Fibroblast of the aortic adventitia (primary cell): ENCODE measurements around the gene LPCAT3. TPM values are rescaled to one million over a fixed set of nuclear protein-coding genes. Genes with fewer than 3 reads are reported as not detected.
A peak's percentile ranks its signal among the peaks of the same experiment; 100 is the strongest.
"Not testable (repeated sequence)": the region's sequence is repeated elsewhere in the genome, so short reads cannot be mapped to it uniquely, and the experiment has no call there.

Experiments used
- DNase-seq: peaks from one replicate; pipeline ENCODE4 v3.0.0-alpha.2; 2010; ENCODE audit warnings: low read depth
- H3K4me3 ChIP-seq: 2 replicates; pipeline ENCODE4 v1.5.1; 2011; ENCODE audit warnings: low read depth, mild to moderate bottlenecking, control low read depth, low read length, moderate library complexity
- CTCF ChIP-seq: IDR thresholded peaks from 2 replicates; pipeline ENCODE4 v1.5.1; 2011; ENCODE audit warnings: mild to moderate bottlenecking, low read length, control low read depth, inconsistent platforms; ENCODE audit not compliant: insufficient read depth
- total RNA-seq: library from RNA; depleted of rRNA; stranded (reverse); fragments of >200 nt; gene quantifications from 2 replicates; pipeline ENCODE4 v1.2.3, GENCODE V29; 2012; ENCODE audit warnings: low replicate concordance

LPCAT3 gene
- total RNA-seq, 1 donor: 10.6 TPM

- DNase-seq: no peak
- H3K4me3 ChIP-seq: no peak overlapping the region
- no peak for TF ChIP-seq CTCF
Observed at GRCh38 chr12:7047306-7047705, 29.0 kb upstream of the LPCAT3 start.

GRCh38 chr12:7046383-7047105 is 28.3 kb upstream of the LPCAT3 start:
- TF ChIP-seq CTCF: peak; percentile 5
- no peak for DNase-seq
- H3K4me3 ChIP-seq: no peak overlapping the region

DNA sequence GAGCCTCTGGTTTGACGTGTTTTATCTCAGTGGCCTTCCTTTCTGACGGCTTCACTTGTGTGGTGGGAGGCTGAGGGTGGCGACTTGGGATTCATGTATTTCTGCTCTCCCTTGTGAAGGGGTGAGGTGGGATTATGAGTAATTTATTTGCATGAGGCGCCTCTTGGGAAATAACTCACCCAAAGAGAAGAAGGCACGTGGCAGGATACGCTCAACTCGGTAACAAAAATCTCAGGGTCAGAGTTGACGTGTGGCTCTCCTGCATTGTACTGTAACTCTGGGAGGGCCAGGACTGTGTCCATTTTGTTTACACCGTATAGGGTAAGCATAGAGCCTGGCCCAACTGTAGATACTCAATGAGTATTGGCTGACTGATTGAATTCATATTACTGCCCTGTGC is 27.6 kb upstream of the LPCAT3 start:
- DNase-seq: no peak
- no peak overlapping the region for H3K4me3 ChIP-seq
- no peak for TF ChIP-seq CTCF

DNA sequence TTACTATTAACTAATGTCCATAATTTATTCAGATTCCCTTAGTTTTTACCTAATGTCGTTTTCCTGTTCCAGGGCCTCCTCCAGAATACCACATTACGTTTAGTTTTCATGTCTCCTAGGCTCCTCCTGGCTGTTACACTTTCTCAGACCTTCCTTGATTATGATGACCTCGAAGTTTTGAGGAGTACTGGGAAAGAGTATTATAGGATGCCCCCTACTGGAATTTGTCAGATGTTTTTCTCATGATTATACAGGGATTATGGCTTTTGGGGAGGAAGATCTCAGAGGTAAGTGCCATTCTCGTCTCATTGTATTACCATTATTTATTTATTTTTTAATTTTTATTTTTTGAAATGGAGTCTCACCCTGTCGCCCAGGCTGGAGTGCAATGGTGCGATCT is 24.6 kb upstream of the LPCAT3 start:
- TF ChIP-seq CTCF: peak; percentile 48
- no peak overlapping the region for H3K4me3 ChIP-seq
- DNase-seq: peak; percentile 64

GRCh38 chr12:7039403-7039802 is 21.1 kb upstream of the LPCAT3 start:
- H3K4me3 ChIP-seq: no peak overlapping the region
- no peak for TF ChIP-seq CTCF
- DNase-seq: no peak

GRCh38 chr12:7038591-7038990 is 20.3 kb upstream of the LPCAT3 start:
- no peak for TF ChIP-seq CTCF
- no peak for DNase-seq
- no peak overlapping the region for H3K4me3 ChIP-seq

DNA sequence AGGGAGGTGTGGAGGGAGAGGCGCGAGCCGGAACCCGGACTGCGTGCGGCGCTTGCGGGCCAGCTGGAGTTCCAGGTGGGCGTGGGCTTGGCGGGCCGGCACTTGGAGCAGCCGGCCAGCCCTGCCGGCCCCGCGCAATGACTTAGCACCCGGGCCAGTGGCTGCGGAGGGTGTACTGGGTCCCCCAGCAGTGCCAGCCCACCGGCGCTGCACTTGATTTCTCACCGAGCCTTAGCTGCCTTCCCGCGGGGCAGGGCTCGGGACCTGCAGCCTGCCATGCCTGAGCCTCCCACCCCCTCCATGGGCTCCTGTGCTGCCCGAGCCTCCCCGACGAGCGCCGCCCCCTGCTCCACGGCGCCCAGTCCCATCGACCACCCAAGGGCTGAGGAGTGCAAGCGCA is 19.1 kb upstream of the LPCAT3 start:
- H3K4me3 ChIP-seq, DNase-seq: not testable (repeated sequence)
